Neural cell (in vitro differentiated cells): Measurements from ENCODE around the gene STAG2. TPM values are rescaled to one million over a fixed set of nuclear protein-coding genes. Genes with fewer than 3 reads are reported as not detected.

Experiments
- H2AFZ ChIP-seq: fragments of 200-600, 300-800 bp; sonication (generic), shearing (Covaris generic); 2 replicates; pipeline ENCODE4 v1.6.0; 2014; ENCODE audit warnings: low read depth, mild to moderate bottlenecking, antibody characterized with exemption, low read length, moderate library complexity
- H3F3A ChIP-seq: fragments of 200-600 bp; shearing (Covaris generic); 2 replicates; pipeline ENCODE4 v1.6.1; 2016; ENCODE audit warnings: mild to moderate bottlenecking, moderate library complexity, mixed read lengths, antibody characterized with exemption, low read length; ENCODE audit not compliant: insufficient read depth, poor library complexity, severe bottlenecking
- H3K27ac ChIP-seq: fragments of 200-600, 300-800 bp; sonication (generic), shearing (Covaris generic); 2 replicates; pipeline ENCODE4 v1.5.1; 2014; ENCODE audit warnings: mild to moderate bottlenecking, low read length, moderate library complexity
- H3K27me3 ChIP-seq: fragments of 300-800, 200-600 bp; sonication (generic), shearing (Covaris generic); 2 replicates; pipeline ENCODE4 v1.6.0; 2014; ENCODE audit warnings: mild to moderate bottlenecking, low read depth, low read length, moderate library complexity; ENCODE audit not compliant: insufficient read depth
- H3K36me3 ChIP-seq: fragments of 300-800, 200-600 bp; sonication (generic), shearing (Covaris generic); 2 replicates; pipeline ENCODE4 v1.5.1; 2014; ENCODE audit warnings: mild to moderate bottlenecking, antibody characterized with exemption, low read length, moderate library complexity; ENCODE audit not compliant: insufficient read depth
- H3K4me2 ChIP-seq: fragments of 300-800, 200-600 bp; sonication (generic), shearing (Covaris generic); 2 replicates; pipeline ENCODE4 v1.6.0; 2014; ENCODE audit warnings: mild to moderate bottlenecking, low read length
- H3K4me3 ChIP-seq: fragments of 300-800, 200-600 bp; sonication (generic), shearing (Covaris generic); 2 replicates; pipeline ENCODE4 v1.5.1; 2014; ENCODE audit warnings: mild to moderate bottlenecking, low read length, moderate library complexity
- H3K79me2 ChIP-seq: fragments of 200-600 bp; shearing (Covaris generic); replicated peaks from 2 replicates; pipeline ENCODE4 v1.6.0; 2014; ENCODE audit warnings: mild to moderate bottlenecking, low read length, moderate library complexity; ENCODE audit not compliant: insufficient read depth
- H3K9ac ChIP-seq: fragments of 300-800, 200-600 bp; sonication (generic), shearing (Covaris generic); 2 replicates; pipeline ENCODE4 v1.6.1; 2016; ENCODE audit warnings: mild to moderate bottlenecking, low read length, mixed read lengths
- H3K9me2 ChIP-seq: fragments of 200-600 bp; shearing (Covaris generic); 2 replicates; pipeline ENCODE4 v1.6.1; 2016; ENCODE audit warnings: mild to moderate bottlenecking, low read length, mixed read lengths; ENCODE audit not compliant: insufficient read depth
- H3K9me3 ChIP-seq: fragments of 200-600, 300-800 bp; sonication (generic), shearing (Covaris generic); 2 replicates; pipeline ENCODE4 v1.6.1; 2016; ENCODE audit warnings: mild to moderate bottlenecking, mixed run types, low read length, moderate library complexity, mixed read lengths
- H4K20me1 ChIP-seq: fragments of 200-600 bp; shearing (Covaris generic); 2 replicates; pipeline ENCODE4 v1.6.1; 2016; ENCODE audit warnings: mild to moderate bottlenecking, mixed run types; ENCODE audit not compliant: insufficient read depth
- EP300 ChIP-seq: fragments of 450-650 bp; conservative IDR thresholded peaks from 2 replicates; pipeline ENCODE4 v1.6.1; 2014; ENCODE audit warnings: antibody characterized with exemption, mild to moderate bottlenecking, moderate library complexity; ENCODE audit not compliant: poor library complexity, severe bottlenecking
- EZH2 ChIP-seq: fragments of 200-600, 300-800 bp; shearing (Covaris generic), sonication (generic); IDR thresholded peaks from 2 replicates; pipeline ENCODE4 v1.6.1; 2014; ENCODE audit warnings: antibody characterized with exemption, low read length, borderline replicate concordance, mild to moderate bottlenecking; ENCODE audit not compliant: insufficient read depth, poor library complexity, severe bottlenecking
- MXI1 ChIP-seq: fragments of 450-650 bp; conservative IDR thresholded peaks from 2 replicates; pipeline ENCODE4 v1.6.1; 2014; ENCODE audit warnings: antibody characterized with exemption, mild to moderate bottlenecking; ENCODE audit not compliant: poor library complexity, severe bottlenecking
- POLR2AphosphoS5 ChIP-seq: IDR thresholded peaks from 2 replicates; pipeline ENCODE4 v1.6.1; 2012
- RAD21 ChIP-seq: fragments of 450-650 bp; conservative IDR thresholded peaks from 2 replicates; pipeline ENCODE4 v1.6.1; 2014; ENCODE audit warnings: antibody characterized with exemption, mild to moderate bottlenecking, moderate library complexity
- SMC3 ChIP-seq: fragments of 450-650 bp; conservative IDR thresholded peaks from 2 replicates; pipeline ENCODE4 v1.6.1; 2014; ENCODE audit warnings: antibody characterized with exemption, mild to moderate bottlenecking, moderate library complexity; ENCODE audit not compliant: poor library complexity
- TAF1 ChIP-seq: IDR thresholded peaks from 2 replicates; pipeline ENCODE4 v1.6.1; 2012; ENCODE audit warnings: low read depth
- polyA plus RNA-seq: library from polyadenylated mRNA; depleted of rRNA; stranded (reverse); fragments of >200 nt; gene quantifications from 2 replicates; pipeline ENCODE4 v1.2.3, GENCODE V29; 2014
- TF ChIP-seq, protein P1 (sequence below): fragments of 450-650 bp; IDR thresholded peaks from 2 replicates; pipeline ENCODE4 v1.5.1; 2014; ENCODE audit warnings: antibody characterized with exemption, mild to moderate bottlenecking, moderate library complexity; ENCODE audit not compliant: poor library complexity, severe bottlenecking
- TF ChIP-seq, protein P2 (sequence below): IDR thresholded peaks from 2 replicates; pipeline ENCODE4 v1.6.1; 2012; ENCODE audit warnings: borderline replicate concordance

STAG2 gene
- polyA plus RNA-seq, 1 donor from 2014 or later = 26.5 TPM

DNA sequence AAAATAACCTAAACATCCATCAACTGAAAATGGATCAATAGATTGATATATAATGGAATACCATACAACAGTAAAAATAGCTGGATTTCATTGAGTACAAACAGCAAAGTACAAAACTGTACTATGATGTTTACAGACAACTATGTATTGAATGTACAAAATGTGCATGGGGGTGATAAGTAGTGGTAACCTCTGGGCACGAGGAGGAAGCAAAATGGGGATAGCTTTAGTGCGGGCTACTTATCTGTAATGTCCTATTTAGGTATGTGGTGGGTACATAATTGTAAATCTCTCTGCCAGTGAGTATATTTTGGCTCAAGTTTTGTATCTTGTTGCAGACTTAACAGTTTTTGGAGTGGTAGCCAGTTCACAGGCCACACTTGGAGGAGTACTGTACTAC lies 123.6 kb downstream of the STAG2 start:
- H3K27me3 ChIP-seq = no peaks in the 10 kb centered on the region
- H3K36me3 ChIP-seq = no peaks in the 10 kb centered on the region
- TF ChIP-seq SMC3 (no peak), POLR2AphosphoS5 (no peak), TAF1 (no peak), RAD21 (no peak), MXI1 (no peak), EZH2 (no peak), EP300 (no peak)
- TF ChIP-seq, protein P1, sequence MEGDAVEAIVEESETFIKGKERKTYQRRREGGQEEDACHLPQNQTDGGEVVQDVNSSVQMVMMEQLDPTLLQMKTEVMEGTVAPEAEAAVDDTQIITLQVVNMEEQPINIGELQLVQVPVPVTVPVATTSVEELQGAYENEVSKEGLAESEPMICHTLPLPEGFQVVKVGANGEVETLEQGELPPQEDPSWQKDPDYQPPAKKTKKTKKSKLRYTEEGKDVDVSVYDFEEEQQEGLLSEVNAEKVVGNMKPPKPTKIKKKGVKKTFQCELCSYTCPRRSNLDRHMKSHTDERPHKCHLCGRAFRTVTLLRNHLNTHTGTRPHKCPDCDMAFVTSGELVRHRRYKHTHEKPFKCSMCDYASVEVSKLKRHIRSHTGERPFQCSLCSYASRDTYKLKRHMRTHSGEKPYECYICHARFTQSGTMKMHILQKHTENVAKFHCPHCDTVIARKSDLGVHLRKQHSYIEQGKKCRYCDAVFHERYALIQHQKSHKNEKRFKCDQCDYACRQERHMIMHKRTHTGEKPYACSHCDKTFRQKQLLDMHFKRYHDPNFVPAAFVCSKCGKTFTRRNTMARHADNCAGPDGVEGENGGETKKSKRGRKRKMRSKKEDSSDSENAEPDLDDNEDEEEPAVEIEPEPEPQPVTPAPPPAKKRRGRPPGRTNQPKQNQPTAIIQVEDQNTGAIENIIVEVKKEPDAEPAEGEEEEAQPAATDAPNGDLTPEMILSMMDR = no peak
- TF ChIP-seq, protein P2, sequence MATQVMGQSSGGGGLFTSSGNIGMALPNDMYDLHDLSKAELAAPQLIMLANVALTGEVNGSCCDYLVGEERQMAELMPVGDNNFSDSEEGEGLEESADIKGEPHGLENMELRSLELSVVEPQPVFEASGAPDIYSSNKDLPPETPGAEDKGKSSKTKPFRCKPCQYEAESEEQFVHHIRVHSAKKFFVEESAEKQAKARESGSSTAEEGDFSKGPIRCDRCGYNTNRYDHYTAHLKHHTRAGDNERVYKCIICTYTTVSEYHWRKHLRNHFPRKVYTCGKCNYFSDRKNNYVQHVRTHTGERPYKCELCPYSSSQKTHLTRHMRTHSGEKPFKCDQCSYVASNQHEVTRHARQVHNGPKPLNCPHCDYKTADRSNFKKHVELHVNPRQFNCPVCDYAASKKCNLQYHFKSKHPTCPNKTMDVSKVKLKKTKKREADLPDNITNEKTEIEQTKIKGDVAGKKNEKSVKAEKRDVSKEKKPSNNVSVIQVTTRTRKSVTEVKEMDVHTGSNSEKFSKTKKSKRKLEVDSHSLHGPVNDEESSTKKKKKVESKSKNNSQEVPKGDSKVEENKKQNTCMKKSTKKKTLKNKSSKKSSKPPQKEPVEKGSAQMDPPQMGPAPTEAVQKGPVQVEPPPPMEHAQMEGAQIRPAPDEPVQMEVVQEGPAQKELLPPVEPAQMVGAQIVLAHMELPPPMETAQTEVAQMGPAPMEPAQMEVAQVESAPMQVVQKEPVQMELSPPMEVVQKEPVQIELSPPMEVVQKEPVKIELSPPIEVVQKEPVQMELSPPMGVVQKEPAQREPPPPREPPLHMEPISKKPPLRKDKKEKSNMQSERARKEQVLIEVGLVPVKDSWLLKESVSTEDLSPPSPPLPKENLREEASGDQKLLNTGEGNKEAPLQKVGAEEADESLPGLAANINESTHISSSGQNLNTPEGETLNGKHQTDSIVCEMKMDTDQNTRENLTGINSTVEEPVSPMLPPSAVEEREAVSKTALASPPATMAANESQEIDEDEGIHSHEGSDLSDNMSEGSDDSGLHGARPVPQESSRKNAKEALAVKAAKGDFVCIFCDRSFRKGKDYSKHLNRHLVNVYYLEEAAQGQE = no peak
- no peak overlapping the region for H3K4me3 ChIP-seq
- no peaks in the 10 kb centered on the region for H3F3A ChIP-seq
- H2AFZ ChIP-seq = no peak overlapping the region
- H3K4me2 ChIP-seq = no peak overlapping the region
- H3K9me3 ChIP-seq = no peaks in the 10 kb centered on the region
- H3K27ac ChIP-seq = no peak overlapping the region
- H4K20me1 ChIP-seq = no peaks in the 10 kb centered on the region
- no peak overlapping the region for H3K9ac ChIP-seq
- H3K79me2 ChIP-seq = no peaks in the 10 kb centered on the region
- no peaks in the 10 kb centered on the region for H3K9me2 ChIP-seq

- Histone ChIP-seq H3K9ac (no peak overlapping the region), H3K4me2 (no peak overlapping the region), H3K9me3 (no peaks in the 10 kb centered on the region), H3K4me3 (no peak overlapping the region), H3K79me2 (no peaks in the 10 kb centered on the region), H4K20me1 (no peaks in the 10 kb centered on the region), H3K27ac (no peak overlapping the region), H2AFZ (no peak overlapping the region), H3K36me3 (no peaks in the 10 kb centered on the region), H3F3A (no peaks in the 10 kb centered on the region), H3K9me2 (no peaks in the 10 kb centered on the region), H3K27me3 (no peaks in the 10 kb centered on the region)
- TF ChIP-seq, protein P1 = no peak
- TF ChIP-seq TAF1 (no peak), EZH2 (no peak), MXI1 (no peak), POLR2AphosphoS5 (no peak), EP300 (no peak), SMC3 (no peak), RAD21 (no peak)
- TF ChIP-seq, protein P2 = no peak
These were observed 124.9 kb downstream of the STAG2 start for GRCh38 chrX:124086411-124086810.
